ENCODE results near the gene MBD5.

DNA sequence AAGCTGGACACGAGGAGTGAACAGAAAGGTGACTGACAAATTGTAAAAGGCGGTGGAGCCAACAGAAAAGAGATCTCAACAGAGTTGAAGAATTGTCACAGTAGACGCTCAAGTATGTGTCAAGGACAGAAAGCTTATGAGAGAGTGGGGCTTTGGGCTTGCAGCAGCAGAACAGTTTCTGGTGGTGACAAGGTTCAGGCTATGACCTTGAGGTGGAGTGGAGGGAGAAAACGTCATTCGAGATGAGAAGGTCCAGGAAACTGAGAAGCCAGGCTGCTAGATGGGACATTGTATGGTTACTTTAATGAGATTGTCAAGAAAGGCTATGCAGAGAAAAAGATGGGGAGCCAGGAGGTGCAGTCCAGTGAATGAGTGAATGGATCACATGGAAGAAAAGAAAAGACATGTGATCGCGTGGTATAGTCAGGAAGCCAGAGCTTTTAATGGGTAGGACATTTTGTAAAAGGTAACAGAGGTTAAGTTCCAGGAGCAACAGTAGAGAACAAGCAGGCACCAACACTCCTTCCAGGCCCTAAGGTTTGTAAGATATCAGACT lies 532.5 kb downstream of the MBD5 start:
- TF ChIP-seq, protein P1, sequence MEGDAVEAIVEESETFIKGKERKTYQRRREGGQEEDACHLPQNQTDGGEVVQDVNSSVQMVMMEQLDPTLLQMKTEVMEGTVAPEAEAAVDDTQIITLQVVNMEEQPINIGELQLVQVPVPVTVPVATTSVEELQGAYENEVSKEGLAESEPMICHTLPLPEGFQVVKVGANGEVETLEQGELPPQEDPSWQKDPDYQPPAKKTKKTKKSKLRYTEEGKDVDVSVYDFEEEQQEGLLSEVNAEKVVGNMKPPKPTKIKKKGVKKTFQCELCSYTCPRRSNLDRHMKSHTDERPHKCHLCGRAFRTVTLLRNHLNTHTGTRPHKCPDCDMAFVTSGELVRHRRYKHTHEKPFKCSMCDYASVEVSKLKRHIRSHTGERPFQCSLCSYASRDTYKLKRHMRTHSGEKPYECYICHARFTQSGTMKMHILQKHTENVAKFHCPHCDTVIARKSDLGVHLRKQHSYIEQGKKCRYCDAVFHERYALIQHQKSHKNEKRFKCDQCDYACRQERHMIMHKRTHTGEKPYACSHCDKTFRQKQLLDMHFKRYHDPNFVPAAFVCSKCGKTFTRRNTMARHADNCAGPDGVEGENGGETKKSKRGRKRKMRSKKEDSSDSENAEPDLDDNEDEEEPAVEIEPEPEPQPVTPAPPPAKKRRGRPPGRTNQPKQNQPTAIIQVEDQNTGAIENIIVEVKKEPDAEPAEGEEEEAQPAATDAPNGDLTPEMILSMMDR (IDR thresholded peaks at IDR 0.05; ENCODE audit: low read depth, low read length): no peak
- no peak for TF ChIP-seq EZH2phosphoT487 (IDR thresholded peaks at IDR 0.05; ENCODE audit: low read depth)

Measured in OCI-LY3 (cell line).